TTC549 (cell line): ENCODE results near the gene KRT12.

Experiments used
- FAIRE-seq: peaks from 2 replicates; lab custom pipeline; 2012; peaks lifted over from hg19 to GRCh38; lab: Jason Lieb, UNC

KRT12 gene

DNA sequence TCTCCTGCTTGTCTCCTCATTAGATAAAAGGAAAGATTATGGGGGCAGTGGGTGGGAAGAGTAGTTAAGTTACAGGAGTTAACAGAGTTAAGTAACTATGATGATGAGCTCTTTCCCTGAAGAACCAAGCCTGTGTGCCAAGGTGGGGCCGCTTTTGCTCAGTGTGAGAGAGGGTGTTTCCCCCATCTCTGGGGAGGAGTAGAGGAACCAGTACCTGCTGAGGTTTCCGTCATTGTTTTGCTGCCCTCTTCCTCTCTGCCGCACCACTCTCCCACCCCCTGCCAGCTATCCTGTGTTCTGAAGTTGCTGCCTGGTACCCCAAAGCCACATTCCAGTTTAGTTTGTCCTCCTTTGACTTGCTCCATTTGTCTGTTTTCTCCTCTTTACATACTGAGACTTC lies 23.8 kb downstream of the KRT12 start:
- FAIRE-seq, result no peak

DNA sequence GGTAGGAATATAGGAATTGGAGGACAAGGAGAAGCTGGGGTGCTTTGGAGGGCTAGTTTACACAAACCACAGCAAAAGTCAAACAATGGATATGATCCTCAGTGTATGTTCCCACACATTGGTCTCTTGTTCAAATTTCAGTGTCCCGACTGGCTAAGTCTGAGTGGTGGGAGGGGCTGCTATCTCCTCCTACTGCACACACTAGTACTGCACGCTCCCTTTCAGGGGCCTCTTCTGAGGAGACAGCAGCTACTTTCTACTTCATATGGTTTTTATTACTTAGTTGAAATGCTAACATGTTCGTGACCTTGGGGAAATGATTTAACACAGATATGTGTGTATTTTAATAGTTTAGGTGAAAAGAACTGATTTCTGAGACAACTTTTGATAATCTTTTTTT lies 25.8 kb downstream of the KRT12 start:
- no peak for FAIRE-seq

DNA sequence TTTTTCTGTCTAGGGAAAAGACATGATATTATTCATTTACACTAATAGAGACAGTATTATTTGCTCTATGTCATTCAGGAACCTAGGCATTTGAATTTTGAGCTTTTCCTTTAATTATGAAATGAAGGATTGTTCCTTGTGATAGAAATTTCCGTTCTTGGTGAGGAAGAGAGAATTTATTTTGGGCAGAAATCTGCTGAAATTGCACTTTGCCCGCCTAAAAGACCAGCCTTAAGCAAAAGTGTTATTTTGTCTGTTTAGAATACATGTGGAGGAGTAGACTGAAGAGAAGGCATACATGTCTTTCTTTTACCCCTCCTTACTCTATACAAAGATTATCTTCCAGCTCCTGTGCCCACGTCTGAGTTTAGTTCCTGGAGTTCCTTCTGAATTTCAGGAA lies 27.8 kb downstream of the KRT12 start:
- no peak for FAIRE-seq

DNA sequence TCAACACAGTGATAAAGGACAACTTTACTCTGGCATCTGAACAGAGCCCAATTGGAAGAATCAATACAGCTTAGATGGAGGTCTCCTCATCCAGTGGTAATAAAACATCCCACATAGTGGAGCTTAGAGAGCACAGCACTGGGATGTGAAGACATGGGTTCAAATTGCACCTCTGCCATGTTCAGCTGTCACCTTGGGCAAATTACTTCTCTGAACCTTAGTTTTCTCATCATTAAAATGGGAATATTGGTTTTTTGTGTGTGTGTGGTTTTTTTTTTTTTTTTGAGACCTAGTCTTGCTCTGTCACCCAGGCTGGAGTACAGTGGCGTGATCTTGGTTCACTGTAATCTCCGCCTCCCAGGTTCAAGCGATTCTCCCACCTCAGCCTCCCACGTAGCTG lies 31.0 kb downstream of the KRT12 start:
- FAIRE-seq, result no peak

DNA sequence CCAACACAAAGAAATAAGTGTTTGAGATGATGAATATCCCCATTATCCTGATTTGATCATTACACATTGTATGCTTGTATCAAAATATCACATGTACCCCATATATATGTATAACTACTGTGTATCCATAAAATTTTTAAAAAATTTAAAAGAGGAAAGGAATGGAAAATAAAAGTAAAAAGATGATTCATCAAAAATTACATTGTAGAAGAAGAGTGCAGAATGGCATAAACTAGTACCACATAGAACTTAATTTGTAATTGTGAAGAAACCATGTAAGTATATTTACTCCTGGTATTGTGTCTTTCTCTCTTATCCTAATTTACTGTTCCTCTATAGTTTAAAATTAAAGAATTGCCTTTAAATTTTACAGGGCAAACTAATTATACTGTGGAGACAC lies 33.1 kb downstream of the KRT12 start:
- no peak for FAIRE-seq

DNA sequence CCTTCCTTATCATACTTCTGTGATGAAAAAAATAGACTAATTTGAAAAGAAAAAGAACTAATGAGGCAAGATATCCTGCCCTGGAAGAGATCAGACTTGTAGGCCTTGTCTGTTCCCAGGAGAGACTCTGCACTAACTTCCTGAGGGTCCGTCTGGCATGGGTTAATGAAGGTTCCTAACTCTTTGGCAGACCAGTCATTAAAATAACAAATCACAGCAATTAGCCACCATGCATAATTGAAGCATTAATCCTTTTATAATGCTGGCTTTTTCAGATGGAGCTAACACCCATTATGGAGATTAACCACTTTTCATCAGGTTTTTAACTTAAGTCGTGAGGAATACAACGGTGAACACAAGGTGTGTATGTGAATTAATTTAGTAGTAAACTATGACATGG lies 34.2 kb downstream of the KRT12 start:
- no peak for FAIRE-seq

DNA sequence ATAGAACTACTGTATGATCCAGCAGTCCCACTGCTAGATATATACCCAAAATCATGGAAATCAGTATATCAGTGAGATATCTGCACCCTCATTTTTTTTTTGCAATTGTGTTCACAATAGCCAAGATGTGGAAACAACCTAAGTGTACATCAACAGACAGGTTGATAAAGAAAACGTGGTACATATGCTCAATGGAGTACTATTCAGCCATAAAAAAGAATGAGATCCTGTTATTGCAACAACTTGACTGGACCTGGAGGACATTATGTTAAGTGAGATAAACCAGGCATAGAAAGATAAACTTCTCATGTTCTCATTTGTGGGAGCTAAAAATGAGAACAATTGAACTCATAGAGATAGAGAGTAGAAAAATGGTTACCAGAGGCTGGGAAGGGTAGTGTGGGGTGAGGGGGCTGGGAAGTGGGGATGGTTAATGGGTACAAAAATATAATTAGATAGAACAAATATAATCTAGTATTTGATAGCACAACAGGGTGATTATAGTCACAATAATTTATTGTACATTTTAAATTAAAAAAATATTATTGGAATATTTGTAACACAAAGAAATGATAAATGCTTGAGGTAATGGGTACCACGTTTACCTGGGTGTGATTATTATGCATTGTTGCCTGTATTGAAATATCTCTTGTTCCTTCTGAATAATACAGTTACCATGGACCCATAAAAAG lies 36.8 kb downstream of the KRT12 start:
- no peak for FAIRE-seq

DNA sequence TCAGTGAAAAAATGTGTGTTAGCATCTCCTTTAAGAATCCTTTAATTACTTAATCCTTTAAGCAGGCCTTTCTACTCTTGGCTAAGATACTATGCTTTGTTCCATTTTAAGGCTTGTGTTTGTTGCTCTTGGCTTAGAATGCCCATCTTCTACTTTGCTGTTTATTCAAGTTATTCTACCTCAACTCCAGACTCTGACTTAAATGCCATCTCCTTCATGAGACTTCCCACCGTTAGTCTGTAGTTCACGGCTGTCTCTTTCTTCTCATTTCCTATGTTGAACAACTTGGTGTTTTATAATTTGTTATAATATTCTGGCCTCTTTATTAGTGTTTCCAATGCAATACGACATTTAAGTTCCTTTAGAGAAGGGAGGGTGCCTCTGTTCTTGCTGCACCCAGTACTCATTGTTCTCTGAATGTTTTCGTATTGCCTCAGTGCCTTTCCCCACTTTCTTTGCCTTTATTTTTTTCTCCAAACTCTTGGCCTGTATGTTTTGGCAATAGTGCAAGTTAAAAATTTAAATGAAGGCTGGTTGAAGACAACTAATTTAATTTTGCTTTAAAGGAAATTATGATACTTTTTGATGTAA lies 38.5 kb downstream of the KRT12 start:
- no peak for FAIRE-seq

DNA sequence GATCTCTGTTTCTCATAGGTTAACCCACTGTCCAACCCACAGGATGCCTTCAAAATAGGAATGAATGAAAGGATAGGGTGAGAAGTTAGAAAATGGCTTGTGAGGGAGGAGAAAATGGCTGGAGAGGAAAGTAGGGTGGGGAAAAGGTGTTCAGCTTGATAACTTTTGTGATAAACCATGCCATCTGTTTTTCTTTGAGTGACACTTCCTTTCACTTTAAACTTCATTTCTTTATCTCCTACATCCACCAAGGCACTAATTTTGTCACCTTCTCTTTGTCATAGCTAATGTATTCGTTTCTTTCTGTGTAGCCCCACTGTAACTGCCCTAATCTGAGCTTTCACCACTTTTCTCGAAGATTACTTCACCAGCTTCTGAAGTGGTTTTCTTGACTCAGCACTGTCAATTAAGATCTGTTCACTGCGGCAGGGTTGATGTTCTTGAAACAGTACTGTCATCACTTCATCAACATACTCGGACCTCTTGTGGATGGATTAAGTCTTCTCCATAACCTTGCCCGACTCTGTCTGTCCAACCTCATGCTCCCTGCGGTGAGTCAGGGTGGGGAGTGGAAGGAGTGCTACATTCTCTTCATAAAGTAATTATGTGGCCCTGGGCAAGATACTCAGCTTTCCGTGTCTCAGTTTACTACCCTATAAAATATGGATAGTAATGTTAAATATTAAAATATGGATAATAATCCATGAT lies 39.1 kb downstream of the KRT12 start:
- FAIRE-seq, result no peak

DNA sequence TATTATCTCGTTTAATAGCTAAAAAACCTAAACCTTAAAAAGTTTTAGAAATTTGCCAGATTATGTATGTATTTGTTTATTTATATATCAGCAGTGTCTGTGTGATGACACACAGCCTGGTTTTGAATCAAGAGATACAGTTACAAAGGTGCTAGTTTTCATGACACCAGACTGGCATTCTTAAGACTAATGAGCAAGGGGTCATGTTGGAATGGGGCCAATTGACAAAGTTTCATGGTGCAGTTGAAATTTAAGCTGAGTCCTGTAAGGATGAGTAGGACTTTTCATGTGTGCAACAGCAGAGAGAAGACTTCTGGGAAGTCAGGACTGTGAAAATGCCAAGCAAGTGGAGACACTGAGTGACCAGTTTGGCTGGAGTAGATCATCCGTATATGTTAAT lies 41.4 kb downstream of the KRT12 start:
- no peak for FAIRE-seq

DNA sequence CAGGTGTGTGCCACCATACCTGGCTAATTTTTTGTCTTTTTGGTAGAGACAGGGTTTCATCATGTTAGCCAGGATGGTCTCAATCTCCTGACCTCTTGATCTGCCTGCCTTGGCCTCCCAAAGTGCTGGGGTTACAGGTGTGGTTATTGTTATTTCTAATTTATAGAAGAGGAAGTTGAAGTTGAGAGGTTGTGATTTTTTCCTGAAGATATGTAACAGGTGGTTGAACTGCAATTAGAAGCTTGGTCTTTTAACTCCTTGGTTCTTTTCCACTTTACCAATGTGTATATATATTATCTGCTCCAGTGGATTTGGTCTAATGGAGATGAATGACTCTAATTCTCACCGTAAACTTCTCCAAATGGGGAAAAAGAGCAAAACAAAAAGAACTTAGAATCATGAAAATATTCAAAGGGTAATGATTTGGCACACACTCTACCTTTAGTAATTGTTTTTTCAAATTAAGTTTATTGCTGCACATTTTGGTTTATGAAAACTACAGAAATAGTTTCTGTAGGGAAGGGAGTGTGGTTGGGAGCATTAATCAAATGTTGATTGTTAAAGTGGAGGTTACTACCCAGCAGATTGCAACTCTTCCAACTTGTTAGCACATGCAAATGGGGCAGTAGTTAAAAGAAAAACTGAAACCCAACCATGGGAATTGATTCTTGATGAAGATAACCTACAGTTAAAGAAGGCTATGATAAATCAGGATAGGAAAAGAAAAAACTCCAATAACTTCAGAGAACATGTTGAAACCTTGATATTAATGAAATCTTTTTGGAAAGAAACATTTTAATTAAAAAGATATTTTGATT lies 42.8 kb downstream of the KRT12 start:
- FAIRE-seq, result no peak

DNA sequence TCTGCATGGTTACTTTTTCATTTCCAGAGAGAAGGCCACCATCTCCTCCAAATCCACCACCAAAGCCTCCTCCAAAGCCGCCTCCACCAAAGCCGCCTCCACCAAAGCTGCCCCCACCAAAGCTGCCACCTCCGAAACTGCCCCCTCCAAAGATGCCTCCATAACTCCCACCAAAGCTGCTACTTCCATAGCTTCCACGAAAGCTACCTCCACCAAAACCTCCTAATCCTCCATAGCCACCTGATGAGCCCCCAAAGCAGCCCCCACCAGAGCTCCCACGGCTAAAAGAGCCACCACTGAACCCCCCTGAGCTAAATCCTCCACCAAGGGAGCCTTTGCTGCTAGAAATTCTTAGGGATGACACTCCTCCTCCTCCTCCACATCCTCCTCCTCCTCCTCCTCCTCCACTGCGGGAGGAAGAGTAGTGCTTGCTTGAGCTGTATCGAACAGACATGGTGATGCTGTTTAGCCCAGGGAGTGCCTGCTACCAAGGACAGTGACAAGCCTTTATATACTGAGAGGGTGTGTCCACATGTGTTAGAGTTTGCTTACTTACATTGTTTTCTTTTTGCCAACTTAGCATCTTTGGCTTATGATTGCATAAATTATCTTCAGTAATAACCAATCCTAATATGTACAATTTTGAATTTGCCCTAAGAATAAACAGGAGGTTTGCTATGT lies 44.8 kb downstream of the KRT12 start, which contains the start of gene KRT10:
KRT10 (minus strand) TSS at position 483 of the 681 bp plus-strand sequence; CDS start at position 454, 29 bp downstream.
- FAIRE-seq, result no peak

DNA sequence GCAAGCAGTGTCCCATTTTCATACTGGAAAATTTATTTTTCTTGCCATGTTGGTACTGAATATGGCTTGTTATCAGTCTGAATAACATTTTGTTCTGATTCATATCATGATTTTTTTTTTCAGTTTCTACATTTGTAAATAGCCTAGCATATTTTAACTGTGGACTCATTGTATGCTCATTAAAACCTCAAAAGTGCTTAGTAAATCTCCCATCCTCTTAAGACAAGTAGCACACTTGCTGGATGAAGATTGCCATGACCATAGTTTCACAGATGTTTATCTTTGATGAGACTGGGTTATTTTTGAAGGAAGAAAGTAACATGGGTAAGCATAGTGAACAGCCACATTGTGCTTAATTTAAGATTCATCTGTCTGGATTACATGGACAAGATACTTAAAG lies 45.5 kb downstream of the KRT12 start:
- no peak for FAIRE-seq

DNA sequence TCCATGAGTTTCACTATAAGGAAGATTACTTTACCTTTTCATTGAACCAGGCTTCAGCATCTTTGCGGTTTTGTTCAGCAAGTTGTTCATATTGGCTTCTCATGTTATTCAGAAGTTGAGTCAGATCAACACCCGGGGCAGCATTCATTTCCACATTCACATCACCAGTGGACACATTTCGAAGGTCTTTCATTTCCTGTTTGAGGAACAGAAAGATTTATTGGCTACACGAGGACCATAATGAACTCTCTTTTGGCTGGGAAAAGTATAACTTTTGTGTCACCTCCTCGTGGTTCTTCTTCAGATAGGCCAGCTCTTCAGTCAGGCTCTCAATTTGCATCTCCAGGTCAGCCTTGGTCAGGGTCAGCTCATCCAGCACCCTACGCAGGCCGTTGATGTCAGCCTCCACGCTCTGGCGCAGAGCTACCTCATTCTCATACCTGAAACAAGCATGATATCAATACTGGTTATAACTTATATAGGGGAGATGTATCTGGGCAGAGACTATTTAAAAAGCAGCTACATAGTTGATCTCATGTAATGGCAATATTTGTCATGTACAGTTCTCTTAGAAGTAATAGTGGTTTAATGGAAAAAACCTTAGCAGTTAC lies 46.7 kb downstream of the KRT12 start:
- FAIRE-seq, result no peak

DNA sequence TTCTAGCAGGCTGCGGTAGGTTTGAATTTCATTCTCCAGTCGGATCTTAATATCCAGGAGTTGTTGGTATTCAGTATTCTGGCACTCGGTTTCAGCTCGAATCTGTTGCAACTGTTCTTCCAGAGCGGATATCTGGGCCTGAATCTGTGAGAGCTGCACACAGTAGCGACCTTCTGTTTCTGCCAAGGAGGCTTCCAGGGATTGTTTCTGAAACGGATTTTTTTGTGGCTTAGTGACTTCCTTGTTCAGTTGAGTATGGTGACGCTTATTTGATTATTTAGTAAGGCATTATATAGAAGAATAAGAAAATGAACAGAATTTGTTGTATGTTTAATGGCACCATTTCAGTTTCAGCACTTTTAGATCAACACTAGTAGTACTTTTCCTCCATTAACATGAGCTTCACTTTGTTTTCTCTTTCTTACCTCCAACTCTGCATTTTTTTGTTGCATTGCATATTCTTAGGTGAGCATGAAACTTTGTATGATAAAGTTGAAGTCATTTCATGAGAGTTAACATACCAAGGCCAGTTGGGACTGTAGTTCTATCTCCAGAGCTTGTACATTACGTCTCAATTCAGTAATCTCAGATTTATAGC lies 47.4 kb downstream of the KRT12 start:
- FAIRE-seq, result no peak

DNA sequence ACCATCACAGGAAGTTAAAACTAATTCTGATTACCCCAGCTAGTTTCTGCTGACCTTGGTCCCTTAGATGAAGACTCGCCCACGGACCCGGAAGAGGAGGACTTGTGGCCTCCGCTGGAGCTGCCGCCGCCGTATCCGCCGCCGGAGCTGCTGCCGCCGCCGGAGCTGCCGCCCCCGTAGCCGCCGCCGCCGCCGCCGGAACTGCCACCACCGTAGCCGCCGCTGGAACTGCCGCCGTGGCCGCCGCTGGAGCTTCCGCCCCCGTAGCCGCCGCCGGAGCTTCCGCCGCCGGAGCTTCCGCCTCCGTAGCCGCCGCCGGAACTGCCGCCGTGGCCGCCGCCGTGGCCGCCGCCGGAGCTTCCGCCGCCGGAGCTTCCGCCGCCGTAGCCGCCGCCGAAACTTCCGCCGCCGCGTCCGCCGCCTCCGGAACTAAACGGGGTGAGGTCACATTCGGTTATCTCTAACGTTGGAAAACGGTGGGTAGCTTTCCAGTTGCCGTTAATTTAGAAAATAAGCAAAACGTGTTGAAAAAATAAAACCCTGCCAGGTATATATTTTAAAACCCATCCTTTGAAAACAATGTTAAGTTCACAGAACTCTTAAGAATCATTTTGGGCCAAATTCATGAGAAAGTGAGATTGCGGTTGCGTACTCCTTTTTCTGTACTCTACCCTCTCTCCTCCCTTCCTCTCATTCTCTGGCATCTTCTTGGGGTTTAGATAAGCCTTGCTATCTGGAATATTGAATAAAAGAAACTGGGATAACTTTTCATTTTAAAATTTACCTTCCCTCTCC lies 48.1 kb downstream of the KRT12 start:
- no peak for FAIRE-seq

DNA sequence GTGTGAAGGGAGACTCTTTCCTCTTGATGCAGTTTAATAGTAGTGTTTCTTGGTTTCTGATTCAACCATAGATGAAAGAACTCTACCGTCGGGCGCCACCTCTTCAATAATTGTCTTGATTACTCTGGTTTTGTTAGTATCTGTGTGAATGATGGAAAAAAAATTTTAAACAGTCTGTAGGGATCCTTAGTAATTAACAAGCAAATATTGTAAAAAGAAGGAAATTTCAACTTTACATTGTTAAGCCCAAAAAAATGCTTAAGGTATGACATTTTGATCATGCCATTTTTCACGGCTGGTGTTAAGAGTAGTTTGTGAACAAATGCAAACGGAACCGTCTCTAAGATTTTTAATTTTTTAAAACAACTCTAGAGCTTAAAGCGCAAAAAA lies 48.7 kb downstream of the KRT12 start:
- no peak for FAIRE-seq

DNA sequence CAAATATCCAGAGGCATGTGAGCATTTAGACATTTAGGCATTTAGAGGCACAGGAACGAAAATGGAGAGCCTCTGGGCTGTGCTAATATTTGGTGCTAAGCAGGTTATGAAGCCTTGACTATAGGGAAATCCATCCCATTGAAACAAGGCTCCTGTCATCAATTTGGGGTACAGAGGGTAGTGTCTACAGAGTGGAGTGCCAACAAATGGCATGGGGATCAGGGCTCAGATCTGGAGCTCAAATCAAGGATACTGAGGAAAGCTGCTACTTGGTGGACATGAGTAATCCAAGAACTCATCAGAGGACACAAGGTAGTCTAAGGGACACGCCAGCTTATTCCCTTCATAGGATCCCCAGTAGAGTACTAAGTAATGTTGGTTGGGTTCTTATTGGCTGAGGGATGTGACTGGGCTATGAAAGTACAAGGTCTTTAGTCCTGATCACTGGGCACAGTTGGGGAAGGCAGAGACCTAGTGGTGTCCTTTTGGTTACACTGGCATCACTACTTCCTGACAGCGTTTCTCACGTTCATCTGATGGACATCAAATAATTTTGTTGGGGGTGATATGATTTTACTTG lies 49.8 kb downstream of the KRT12 start:
- FAIRE-seq, result no peak

DNA sequence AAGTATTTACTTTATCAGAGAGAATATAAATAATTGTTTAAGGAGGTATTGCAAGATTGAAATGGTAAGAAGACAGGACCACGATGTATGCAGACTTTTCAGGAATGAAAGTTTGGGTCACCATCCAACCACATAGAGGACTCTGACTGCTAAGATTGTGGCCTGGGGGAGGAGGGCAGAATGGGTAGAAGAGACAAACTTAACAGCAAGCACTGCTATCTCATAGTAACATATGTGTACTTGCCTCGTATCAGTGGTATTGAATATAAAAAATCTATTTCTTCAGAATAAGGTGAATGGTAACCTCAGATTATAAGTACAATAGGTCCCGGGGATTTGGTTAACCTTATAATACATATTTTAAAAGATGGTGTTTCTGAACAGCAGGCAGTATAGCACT lies 50.5 kb downstream of the KRT12 start:
- FAIRE-seq, result no peak

DNA sequence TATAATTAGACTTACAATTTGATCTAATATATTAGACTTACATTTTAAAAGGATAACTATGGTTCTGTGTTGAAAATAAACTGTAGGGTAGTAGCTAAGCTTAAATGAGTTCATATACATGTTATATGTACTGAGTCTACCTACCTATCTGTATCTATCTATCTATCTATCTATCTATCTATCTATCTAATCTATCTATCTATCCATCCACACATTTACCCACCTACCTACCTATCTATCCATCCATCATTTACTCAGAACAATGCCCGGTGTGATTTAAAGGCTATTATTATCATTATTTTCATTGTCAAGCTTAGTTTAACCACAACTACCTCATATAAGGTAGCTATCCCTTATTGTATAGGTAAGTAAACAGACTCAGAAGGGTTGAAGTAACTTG lies 51.6 kb downstream of the KRT12 start:
- no peak for FAIRE-seq
